C1 segment of cervical spinal cord (tissue), 14 donors: ENCODE measurements around the gene HYCC1.

Source experiments
- DNase-seq, 14 donors: peaks; one replicate each; lab custom pipeline; 2025; lab: John Stamatoyannopoulos, UW

The HYCC1 gene

GRCh38 chr7:23016345-23017253 lies 2.7 kb upstream of the HYCC1 start:
- no peak for DNase-seq

DNA sequence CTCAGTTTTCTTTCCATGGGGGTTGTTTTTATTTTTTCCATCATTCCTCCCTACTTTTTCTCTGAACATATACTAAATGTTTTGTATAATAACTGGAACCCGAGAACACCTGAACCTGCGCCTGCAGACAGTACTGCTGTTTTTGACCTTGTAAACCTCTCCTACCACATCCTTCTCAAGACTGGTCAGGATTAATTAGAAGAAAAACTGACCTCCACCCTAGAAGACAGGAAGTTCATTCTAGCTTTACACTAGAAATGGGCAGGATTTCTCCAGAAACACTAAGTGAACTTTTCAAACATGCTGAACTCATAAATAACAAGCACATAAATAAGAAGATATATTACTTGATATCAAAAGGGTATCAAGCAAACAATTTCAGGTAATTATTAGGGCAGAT lies 751 bp upstream of the HYCC1 start:
- no peak for DNase-seq

DNA sequence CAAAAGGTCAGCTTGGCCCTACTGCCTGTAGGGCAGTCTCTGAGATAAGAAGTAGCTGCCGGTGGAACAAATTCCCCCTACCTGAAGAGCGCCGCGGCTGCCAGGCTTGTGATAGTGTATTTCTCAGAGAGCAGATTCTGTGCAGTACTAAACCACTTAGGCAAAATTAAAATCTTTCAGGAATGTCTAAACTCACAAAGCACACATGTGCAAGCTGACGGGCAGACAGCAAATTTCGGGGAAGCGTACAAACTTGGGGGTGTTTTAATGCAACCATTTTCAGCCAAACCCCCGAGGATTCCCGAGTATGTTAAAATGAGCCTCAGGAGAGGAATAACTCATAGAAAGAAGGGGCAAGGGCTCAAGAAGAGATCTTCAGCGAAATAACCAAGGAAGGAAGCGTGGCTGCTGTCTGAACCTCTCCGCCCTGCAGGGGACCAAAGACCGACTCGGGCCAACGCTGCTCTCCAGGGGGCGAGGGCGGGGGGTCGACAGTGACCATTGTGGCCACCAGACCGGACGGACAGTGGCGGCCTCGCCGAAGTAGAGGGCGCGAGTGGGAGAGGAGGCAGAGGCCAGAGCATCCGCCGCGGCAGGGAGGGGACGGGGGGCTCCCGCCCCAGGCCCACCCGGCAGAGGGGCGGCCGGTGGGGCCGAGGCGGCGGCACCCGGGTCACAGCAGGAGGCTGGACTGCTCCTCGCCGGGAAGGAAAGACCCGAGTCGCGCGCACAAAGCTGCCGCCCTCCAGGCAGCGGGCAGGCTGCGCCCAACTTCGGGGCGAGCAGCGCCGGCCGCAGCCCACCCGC lies 819 bp downstream of the HYCC1 start:
- peak in 6 of 14 donors; percentile 12 to 57 (median 42) for DNase-seq

DNA sequence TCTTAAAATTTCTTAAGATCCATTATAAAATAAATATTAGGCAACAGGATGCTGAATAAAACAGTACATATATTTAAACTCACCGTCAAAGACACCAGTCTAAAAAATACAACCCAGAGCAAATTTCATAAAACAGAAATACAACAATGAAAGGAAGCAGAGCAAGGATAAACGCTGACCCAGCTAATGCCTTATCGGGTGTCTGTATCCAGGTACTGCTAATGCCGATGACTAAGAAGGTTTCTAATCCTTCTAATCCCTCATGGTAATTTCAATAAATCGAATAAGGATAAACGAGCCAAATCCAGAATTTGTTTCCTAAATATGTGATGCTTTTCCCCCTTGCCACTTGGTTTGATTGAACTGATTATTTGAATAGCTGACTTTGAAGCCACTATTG lies 1.7 kb downstream of the HYCC1 start:
- no peak for DNase-seq

DNA sequence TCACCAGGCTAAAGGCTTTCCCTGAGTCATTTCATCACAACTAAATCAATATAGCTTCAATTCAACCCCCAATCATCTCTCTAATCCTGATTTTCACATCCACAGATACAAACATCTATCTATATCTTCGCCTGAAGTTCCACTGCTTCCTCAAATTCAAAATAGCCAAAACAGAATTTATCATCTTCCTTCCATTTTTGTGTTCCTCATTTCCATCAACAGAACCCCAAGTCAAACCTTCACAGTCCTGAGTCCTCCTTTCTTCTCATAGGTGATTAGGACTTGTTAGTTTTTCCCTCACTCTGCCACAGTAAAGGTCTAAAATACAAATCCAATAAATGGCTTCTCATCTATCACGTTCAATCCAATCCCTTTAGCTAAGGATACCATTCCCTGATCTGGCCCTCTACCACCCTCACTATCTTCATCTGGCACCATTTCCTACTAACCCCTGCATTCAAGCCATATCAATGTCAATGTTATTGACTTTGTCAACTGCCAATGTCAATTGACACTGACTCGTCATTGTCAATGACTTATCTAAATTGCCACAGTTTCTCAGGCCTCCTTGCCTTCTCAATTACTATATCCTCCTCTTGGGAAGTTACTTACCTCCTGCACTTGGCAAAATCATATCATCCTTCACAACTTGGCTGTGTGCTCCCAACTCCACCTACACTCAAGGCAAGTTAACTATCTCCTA lies 2.6 kb downstream of the HYCC1 start:
- DNase-seq = no peak

GRCh38 chr7:23009303-23009702 lies 4.6 kb downstream of the HYCC1 start:
- no peak for DNase-seq

DNA sequence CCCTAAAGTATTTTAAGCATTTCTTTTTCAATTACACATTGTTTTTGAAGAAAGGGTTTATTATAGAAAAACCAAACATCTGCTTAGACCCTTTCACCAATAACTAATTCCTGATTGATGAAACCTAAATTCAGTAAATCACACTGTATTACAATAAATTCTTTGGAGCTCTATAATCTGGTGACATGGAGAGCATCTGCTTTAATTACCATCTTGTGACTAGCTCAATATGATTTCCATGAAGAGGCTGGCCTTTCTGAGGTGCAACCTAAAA lies 9.7 kb downstream of the HYCC1 start:
- no peak for DNase-seq

GRCh38 chr7:23003505-23004246 lies 10.3 kb downstream of the HYCC1 start:
- no peak for DNase-seq

DNA sequence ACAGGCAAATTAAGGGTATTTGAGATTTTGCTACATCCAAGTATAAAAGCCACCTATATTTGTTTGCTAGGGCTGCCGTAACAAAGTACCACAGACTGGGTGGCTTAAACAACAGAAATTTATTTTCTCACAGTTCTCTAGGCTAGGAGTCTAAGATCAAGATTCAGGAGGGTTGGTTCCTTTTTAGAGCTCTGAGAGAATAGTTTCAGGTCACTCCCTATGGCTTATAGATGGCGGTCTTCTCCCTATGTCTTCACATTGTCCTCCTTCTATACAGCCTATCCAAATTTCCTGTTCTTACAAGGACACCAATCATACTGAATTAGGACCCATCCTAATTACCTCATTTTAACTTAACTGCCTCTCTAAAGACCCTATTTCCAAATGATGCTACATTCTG lies 11.2 kb downstream of the HYCC1 start:
- no peak for DNase-seq

DNA sequence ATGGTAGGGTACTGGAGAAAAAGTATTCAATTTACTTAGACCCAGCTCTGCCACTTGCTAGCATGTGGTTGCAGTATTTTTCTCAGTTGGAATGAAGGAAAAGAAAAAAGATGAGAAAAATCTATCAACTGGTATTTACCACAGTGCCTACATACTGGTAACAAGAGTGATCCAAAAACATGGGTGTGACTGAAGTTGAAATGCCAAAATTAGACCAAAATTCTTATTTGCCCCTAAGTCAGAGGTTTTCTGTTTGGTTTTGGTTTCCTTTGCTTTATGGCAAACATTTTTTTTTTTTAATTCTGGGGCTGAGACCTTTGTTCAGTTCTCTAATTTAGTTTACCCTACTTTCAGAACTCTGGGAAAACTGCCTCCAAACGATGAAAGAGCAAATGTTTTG lies 12.3 kb downstream of the HYCC1 start:
- no peak for DNase-seq

- DNase-seq = no peak
Observed at GRCh38 chr7:23000597-23001360, 13.2 kb downstream of the HYCC1 start.

DNA sequence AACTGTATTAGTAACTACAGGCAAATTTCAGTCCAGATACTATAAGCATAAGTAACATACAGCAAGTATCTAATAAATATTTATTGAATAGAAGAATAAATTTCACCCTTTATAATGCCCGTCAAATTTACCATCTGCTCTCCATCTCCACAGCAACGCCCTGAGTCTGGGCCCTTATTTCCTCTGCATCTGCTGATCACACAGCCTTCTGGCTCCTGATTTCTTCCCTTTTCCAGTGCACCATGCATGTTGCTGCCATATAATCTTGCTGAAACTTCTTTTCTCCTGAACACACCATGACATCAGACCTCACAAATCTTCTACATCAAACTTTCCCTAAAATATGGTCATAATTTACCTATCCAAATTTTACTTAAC lies 15.4 kb downstream of the HYCC1 start:
- DNase-seq = no peak

DNA sequence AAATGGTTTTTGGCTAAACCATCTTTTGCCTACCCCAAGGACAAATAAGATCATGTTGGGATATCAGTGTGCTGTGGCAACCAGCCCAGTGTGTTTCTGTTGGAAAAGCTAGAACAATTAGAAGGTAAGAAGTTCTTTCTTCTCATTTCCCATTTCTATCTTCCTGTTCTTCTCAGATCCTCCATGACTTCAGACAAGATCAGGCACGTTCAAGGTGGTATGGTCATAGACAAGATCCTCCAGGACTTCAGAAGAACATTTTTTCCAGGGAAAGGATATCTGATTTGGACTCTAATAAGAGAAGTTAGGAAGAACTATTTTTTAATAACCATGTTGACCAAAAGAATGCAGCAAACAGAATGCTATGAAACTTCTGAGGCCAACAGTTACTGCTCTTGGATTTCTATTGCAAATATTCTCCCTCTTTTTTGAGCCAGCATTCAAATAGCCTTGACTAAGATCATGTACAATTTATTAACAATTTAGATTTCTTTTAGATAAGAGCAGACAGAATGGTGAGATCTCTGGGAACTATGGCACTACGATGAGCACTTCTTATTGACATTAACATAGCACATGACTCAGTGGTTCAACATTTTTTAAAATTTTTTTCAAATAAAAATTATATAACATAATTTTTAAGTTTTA lies 15.9 kb downstream of the HYCC1 start:
- DNase-seq = no peak

GRCh38 chr7:22996470-22996869 lies 17.5 kb downstream of the HYCC1 start:
- DNase-seq = no peak

DNA sequence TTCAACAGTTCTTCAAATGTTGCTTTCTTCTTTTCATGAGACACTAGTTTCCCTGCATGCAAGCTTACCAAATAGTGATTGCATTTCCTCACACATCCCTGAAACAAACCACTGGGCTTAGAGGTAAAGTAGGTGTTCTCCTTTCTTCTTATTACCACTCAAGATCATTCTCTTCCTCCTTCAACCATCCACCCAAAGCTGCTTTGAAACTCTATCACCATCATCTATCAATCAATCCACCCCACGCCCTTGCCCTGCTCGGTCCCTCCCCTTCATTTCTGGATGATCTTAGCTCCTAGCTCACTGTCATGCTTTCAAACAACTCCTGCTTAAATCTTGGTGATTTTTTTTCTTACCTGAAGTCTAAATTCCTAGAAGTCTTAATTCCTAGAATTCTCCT lies 18.9 kb downstream of the HYCC1 start:
- DNase-seq = no peak

DNA sequence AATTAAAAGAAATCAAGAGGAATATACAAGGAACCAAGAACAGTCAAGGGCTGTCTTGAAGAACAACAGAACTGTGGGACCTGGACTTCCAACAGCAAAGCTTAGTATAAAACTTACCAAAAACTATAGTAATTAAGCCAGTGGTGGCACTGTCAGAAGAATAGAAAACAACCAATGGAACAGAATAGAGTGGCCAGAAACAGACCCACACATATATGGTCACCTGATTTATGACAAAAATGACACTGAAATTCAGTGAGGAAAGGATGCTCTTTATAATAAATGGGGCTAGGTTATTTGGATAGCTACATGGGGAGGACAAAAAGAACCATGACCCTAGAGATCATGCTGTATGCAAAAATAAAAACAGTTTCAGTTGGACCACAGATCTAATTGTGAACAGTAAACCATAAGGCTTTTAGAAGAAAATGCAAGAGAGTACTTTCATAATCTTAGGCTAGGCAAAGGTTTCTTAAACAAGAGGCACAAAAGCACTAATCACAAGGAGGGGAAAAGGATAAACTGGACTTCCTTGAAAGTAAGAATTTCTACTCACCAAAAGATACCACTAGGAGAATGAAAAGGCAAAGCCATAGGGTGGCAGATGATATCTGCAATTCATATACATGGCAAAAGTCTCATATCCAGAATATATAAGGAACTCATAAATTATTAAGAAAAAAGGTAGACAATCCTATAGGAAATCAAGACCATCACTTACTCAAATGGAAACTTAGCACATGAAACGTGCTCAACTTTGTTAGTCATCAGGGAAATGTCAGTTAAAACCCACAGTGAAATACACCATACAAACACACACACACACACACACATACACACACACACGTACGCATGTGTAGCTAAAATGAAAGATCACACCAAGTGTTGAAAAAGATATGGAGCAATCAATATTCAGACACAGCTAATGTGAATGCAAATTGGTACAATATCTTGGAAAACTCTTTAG lies 20.8 kb downstream of the HYCC1 start:
- no peak for DNase-seq

DNA sequence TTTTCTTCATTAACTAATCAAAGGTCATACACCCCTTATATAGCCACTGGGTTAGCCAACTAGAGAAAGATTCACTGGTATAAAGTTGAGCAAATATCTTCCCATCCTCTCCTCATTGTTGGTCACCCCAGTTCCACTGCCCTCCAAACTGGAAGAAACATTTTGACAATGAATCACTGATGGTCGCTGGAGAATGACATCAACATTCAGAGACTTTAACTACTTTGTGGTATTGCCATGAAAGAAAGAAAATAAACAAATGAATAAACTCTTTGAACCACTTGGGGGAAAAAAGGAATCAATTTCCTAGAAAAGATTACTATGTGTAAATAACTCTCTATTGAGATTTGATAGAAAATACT lies 23.4 kb downstream of the HYCC1 start:
- no peak for DNase-seq

GRCh38 chr7:22989643-22990587 lies 24.0 kb downstream of the HYCC1 start:
- no peak for DNase-seq
